HG03575 (cell line): ENCODE measurements around the gene LSAMP.
"Not testable (repeated sequence)": the region's sequence is repeated elsewhere in the genome, so short reads cannot be mapped to it uniquely, and the experiment has no call there.

Source experiments
- ATAC-seq: cut with Tn5 transposase; IDR thresholded peaks from one replicate; pipeline ENCODE4 v1.9.1; 2021; ENCODE audit not compliant: unreplicated experiment, insufficient number of reproducible peaks, low FRiP score; ENCODE audit errors: extremely low read depth

LSAMP gene

DNA sequence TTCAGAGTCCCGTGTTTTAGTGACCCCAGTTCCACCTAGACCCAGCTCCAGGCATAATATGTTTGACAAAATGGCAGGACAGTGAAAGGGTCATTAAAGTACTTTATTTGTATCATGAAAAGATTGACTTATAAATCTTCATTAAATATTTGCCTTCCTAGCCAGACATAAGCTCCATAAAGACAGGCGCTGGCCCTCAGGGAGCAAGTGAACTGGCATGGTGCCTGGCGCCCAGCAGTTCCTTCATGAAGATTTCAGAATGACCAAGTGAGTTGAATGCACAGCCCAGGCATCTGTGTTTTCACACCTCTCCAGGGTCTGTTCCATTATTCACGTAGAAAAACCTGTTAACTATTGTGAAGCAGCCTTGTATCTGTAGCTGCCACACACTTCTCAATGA lies 655.8 kb downstream of the LSAMP start:
- no peak for ATAC-seq

DNA sequence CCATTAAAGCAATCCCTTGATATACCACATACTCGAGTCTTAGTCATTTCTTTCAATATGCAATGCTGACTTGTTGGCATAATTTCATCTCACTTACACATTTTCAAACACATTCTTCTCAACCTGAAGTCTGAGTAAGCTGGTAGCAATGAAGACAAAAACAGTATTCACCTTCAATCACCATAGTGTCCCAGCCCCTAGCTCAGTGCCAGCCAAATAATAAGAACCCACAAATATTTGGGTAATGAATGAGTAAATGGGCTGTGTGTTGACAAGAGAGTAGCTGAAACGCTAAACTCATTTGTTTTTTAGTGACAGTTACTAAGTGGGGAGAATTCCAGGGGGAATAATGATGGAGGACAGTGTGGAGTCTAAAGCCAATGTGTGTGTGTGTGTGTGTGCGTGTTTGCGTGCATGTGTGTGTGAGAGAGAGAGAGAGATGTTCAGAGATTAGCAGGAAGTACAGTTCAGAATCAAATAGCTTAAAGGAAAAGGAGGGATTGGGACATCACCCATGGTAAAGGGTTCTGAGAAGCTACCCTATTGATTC lies 656.3 kb downstream of the LSAMP start:
- no peak for ATAC-seq

DNA sequence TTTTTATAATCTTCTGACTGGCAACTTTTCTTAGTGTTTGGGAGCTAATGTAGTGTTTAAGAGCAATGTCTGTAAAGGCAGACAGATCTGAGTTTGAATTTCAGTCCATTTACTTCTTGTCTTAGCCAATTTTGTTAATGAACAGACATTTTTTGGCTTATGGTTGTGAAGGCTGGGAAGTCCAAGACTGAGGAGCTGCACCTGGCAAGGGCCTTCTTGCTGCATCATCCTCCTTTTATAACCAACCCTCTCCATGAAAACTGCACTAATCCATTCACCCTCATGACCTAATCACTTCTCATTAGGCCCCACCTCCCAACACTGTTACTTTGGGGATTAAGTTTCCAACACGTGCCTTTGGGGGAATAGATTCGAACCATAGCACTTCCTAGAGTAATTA lies 657.5 kb downstream of the LSAMP start:
- ATAC-seq: no peak

DNA sequence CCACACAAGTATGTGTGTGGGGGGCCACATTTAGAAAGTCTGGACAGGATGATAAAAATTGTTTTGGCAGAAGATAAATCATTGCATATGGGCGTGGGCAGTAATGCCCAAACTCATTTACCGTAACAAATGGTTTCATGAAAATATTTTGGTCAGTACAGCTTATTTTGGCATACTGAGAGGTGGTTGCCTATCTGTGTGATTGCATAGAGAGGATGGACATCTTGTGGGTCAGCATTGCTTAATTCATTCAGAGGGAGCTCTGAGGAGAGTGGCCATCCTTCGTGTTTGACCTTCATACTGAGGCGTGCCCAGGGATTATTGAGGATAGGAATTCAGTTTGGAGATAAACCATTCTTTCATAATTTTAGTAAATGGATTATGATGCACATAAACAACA lies 659.5 kb downstream of the LSAMP start:
- no peak for ATAC-seq

DNA sequence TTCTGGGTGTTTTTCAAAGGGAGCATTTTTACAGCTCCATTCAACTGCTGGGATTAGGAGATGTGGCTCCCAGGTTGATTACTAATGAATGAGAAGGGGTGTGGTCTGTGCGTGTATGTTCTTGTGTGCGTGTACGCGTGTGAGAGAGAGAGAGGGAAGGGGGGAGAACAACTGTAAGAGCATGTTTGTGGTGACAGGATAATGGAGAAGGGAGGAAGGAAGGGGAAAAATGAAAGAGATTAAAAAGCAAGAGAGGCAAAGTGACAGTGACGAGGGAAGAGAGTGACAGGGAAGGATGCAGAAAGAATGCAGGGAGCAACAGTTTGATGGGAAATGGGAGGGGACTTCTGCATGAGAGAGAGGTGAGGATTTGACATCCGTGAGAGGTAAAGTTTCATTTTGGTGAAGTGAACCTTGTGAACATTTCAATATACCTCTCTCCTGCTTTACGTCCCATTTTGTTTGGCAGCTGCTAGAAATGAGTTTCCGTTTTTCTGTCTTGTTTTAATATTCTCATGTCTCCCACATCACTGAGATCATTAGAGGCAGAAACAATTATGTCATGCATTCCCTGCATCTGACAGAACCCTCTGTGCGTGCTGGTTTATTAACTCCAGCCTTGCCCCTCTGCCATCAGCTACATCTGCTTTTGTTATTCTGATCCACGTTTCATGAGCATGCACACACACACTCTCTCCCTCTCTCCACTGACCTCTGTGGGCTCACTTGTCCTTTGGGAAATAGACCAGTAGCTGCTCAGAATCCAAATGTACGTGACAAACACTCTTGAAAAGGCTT lies 660.3 kb downstream of the LSAMP start:
- no peak for ATAC-seq

DNA sequence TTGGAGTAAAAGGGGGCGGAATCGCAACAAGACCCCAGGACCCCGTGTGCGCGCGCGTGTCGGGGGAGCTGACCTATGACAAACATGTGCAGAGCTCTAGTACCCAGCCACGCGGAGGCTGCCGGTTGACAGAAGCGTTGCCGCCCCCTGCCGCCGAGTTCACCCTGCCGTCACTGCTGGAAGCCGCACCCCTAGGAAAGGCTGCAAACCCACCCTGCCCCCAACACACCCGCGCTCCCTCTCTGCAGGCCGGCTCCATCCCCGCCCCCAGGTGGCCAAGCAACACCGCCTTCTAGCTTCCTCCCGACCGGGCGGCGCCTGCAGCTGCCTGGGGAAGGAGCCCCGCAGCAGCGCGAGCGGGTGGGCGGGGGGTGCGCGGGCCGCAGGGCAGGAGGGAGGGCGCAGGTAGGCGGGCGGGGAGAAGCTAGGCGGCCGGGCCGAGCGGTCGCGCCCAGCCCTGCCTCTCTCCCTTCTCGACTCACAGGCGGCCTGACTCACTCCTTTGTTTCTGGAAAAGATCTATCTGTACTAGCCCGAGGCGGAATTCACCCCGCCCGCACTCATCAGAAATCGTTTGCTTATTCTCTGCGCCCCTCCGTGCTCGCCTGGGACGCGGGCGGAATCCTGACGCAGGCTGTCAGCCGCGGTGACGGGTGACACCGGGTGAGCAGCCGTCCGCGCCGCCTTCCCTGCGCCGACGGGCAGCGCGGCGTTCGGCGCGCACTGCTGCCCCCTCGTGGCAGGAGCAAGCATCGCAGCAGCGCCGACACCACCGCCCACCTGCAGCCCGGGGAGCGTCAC lies 661.1 kb downstream of the LSAMP start:
- ATAC-seq: peak; percentile 57

DNA sequence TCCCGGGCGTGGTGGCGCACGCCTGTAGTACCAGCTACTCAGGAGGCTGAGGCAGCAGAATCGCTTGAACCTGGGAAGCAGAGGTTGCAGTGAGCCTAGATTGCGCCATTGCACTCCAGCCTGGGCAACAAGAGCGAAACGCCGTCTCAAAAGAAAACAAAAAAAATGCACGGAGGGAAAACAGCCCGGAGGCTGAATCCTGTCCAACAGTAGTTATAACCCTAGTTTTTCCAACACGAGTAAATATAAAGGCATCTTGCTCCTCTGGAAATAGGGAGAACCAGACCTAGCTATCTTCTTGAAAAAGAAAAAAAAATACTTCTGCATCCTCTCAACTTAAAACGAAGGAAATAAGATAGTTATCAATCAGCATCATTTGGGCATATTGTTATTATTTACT lies 661.9 kb downstream of the LSAMP start:
- ATAC-seq: not testable (repeated sequence)

DNA sequence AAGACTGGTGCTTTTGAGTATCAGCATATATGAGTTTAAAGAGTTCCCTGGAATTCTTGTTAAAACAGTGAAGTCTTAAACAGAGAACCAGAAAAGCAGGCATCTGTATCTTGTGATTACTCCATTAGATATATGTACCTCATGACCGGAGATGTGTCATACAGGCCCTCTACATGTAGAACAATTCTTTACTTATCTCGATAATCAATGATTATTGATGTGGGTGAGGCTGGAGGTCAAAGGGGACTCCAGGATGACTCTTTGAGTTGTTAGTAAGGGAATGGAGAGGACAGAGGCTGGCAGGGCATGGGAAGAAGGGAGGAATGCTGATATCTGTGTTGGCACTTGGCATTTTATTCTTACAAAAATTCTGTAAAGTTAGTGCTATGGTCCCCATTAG lies 666.3 kb downstream of the LSAMP start:
- no peak for ATAC-seq

DNA sequence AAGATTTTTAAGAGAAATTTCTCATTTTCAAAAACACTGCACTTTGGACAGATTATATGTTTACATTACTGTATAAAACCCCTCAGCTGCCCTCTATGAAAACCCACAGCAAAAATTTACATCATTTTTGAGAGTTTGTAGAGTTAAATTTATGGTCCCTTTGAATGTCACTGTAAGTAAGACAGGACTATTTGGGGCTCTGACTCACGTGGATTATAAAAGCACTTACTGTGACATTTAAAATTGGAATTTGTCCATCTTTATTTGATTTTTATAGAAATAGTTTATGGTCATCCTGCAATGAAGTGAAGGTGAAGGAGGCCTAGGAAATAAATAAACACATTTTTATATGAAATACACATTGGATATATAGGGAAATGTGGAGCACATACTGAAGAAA lies 672.3 kb downstream of the LSAMP start:
- ATAC-seq: no peak

DNA sequence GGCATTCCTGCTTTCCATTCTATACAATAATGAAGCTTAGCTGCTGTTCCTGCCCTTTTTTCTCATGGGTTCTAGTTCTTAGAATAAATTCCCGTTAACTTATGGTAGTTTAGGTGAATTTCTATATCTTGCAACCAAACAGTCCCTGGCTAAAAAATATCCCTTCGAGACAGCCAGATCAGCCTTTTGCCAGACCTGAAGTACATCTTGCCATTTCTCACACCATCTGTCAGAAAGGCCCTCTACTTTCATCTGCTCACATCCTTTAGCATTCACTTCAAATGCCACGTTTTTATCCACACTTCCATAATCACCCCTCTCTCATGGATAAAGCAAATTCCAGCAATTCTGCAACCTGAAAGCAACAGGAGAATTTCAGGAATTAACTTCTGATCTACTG lies 676.6 kb downstream of the LSAMP start:
- ATAC-seq: no peak

DNA sequence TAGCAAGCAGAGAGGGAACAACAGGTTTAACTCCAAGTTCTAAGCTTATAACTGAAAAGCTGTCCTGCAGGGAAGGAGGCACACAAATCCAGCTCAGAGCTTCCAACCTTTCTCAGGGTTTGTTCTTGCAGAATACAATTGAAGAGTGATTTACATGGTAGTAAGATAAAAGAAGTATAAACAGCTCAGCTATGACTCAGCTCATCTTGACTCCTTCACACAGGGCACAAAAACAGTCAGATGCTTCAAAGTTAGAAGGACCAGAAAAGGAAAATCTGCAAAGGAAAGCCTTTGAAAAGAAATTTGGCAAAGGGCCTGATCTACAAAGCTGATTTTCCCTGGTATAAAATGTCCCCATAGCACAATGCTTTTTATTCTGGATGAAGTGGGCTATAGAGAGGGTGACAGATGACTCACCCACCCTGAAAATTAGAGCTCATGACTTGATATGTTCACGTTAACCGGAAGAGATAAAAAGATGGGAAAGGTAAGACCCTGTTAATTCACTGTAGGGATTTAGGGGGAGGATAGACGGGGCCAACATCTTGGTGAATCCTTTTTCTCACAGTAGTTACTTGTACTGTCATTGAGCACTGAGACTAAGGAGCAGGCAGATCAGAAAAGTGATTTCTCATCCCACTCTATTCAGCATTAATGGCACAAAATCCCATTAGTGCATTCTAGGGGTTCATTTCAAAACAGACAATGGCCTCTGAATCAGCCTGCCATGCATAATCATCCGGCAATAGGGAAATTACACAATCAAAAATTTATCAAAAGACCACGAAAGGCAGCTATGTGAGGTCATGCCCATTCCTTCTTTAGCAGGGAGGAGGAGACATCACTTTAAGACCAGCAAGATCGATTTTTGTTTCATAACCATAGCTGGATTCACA lies 678.5 kb downstream of the LSAMP start:
- no peak for ATAC-seq

DNA sequence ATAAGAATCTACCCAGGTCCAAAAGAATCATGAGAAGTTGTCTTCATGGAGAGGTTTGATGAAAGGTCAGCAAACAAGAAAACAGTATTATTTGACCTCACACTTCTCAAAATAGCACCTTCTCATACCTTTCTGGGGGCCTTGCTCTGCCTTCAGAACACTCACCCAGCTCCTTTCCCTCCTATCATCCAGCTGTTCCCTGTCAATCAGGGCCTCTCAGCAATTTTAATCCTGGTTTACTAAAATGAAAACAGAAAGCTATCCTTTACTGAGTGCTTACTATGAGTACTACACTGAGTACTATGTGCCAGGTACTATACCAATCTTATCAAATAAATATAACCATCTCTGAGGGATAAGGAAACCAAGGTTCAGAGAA lies 683.4 kb downstream of the LSAMP start:
- ATAC-seq: no peak

DNA sequence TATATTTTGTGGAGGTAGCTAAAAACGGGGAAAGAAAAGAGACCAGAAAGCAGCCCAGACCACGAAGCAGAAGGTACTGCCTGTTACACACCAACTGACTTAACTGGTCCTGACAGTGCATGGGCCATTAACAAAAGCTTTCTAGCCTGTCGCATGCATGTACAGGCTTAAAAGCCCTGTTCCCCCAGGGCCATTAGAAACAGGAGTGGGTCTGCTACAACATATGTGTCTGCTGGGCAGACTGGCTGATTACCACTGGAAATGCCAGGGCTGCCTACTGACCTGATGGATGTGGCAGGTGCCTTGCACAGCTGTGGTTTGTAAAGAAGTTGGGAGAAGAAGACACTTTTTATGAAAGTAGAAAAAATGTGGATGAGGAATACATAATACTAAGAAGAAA lies 684.6 kb downstream of the LSAMP start:
- no peak for ATAC-seq

DNA sequence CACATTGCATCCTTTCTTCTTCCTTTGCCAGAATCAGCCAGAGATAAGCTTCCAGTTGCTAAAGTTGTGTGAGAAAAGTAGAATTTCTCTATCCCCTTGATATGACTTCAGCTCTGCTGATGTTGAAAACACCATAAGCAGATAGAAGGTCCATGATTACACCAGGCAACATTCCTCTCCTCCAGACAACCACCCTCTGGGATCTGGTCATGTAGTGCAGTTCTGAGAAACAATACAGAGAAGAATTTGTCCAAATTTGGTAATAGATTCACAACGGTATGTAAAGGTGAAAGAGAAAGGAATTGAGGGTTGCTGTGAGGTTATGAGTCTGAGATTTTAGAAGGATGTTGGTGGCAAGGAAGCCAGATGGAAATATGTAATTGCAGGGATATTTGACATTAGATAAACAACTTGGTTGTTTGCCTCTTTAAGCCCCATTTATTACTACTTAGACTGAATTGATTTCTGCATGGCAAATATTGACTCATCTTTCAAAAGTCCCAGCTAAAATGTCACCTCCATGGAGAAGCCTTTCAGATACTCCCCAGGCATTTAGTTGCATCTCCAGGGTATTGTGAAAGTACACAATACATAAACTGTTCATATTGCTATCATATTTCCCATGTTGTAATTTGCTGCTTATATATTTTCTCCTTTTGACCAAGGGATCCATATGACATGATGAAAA lies 687.1 kb downstream of the LSAMP start:
- no peak for ATAC-seq

DNA sequence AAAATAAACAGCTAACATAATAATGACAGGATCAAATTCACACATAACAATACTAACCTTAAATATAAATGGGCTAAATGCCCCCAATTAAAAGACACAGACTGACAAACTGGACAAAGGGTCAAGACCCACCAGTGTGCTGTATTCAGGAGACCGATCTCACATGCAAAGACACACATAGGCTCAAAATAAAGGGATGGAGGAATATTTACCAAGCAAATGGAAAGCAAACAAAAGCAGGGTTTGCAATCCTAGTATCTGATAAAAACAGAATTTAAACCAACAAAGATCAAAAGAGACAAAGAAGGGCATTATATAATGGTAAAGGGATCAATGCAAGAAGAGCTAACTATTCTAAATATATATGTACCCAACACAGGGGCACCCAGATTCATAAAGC lies 692.3 kb downstream of the LSAMP start:
- ATAC-seq: not testable (repeated sequence)
